ENCODE measurements around the gene ZFP64.

ZFP64 gene

DNA sequence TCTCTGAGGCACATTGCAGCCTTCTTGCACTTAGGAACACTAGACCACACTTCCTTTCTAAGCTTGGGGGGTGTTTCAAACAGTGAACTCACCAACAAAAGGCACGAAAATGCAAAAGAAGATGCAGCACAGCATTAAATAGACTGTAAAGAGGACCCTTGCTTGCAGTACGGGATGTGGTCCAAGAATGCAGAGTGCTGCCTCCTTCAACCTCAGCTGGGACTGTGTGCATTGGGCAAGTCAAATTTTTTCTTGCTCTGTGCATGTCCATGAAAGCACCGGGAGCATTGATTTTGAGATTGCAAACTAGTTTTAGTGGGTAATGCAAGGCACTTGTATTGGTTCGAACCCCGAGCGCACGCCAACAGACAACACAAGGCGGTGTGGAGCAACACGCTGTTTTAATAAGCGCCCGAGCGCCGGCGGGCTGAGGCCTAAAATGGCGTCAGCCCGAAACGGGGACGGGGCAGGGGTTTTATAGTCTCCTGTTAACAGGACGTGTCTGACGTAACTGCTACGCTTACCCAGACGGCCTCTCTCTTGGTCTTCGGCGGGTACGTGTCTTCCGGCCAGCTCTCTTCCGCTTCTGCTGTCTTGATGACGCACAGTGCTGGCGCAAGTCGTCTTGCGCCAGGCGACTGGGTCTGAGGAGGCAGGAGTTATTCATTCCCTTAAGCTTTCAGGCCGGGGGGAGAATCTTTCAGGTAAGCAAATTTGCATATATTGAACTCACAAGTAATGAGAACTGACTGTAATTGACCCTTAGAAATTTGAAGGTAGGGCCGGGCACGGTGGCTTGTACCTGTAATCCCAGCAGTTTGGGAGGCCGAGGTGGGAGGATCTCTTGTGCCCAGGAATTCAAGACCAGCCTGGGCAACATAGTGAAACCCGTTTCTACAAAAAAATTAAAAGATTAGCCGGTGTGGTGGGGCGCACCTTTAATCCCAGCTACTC is 18.7 kb upstream of the ZFP64 start:
- no peak overlapping the region for H3K18ac ChIP-seq (ENCODE audit: low read length)
- H2BK120ac ChIP-seq (ENCODE audit: insufficient read depth, low read length, poor library complexity): no peak overlapping the region
- H4K8ac ChIP-seq (ENCODE audit: low read depth, low read length): no peak overlapping the region

DNA sequence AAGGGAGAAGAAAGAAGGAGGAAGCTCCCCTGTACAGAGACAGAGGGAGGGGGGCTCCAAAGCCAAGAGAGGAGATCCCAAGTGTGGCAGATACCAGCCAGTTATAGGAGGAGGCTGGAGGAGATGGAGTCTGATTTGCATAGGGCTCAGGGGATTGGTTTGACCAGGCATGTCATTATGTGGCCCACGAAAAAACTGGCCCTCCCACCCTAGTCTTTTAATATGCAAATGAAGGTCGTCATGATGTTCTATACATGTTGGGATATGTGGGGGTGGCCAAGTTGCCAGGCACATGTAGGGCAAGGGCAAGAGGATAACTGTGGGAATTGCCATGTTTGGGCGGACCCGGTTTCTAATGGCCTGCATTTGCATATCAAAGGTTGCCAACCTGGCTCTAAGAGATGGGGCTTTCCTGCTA is 17.6 kb upstream of the ZFP64 start:
- Histone ChIP-seq H3K23ac (ENCODE audit: low read length) (no peak overlapping the region), H4K8ac (ENCODE audit: low read depth, low read length) (no peak overlapping the region), H2BK5ac (ENCODE audit: low read depth, low read length, poor library complexity) (no peak overlapping the region), H2BK12ac (ENCODE audit: low read length) (no peak overlapping the region), H4K91ac (ENCODE audit: low read depth, low read length) (no peak overlapping the region), H3K4me2 (ENCODE audit: low read length) (no peak overlapping the region), H3K4ac (ENCODE audit: low read depth, low read length) (no peak overlapping the region), H4K12ac (ENCODE audit: low read depth, low read length) (no peak overlapping the region), H2BK120ac (ENCODE audit: insufficient read depth, low read length, poor library complexity) (no peak overlapping the region), H3K14ac (ENCODE audit: low read length) (no peak overlapping the region), H3K4me1 (ENCODE audit: control insufficient read depth in 1 of 2, insufficient read depth in 2 of 2, low read length in 2 of 2) (no peaks in the 10 kb centered on the region), H3K36me3 (ENCODE audit: control insufficient read depth in 1 of 2, insufficient read depth in 2 of 2, low read length in 2 of 2) (no peaks in the 10 kb centered on the region), H3K27me3 (ENCODE audit: insufficient read depth, low read length) (no peaks in the 10 kb centered on the region), H3K79me2 (ENCODE audit: control insufficient read depth, insufficient read depth, low read length, poor library complexity) (no peaks in the 10 kb centered on the region), H3K79me1 (ENCODE audit: low read length) (no peaks in the 10 kb centered on the region), H2AK5ac (ENCODE audit: low read length) (no peak overlapping the region), H3K18ac (ENCODE audit: low read length) (no peak overlapping the region), H3K4me3 (ENCODE audit: low read depth, low read length) (no peak overlapping the region), H3K27ac (ENCODE audit: low read depth, low read length) (no peak overlapping the region), H2AFZ (ENCODE audit: insufficient read depth, low read length, poor library complexity) (no peak overlapping the region), H3K9me3 (ENCODE audit: insufficient read depth, low read depth, low read length) (no peaks in the 10 kb centered on the region), H3K9ac (ENCODE audit: low read length) (no peak overlapping the region)
- DNase-seq: no peak
- WGBS (ENCODE audit: extremely low coverage, insufficient coverage, insufficient read length): no CpG with 5 or more reads among the region's 4 CpGs

More for the DNA sequence above, 18.7 kb upstream of the ZFP64 start:
- H3K79me2 ChIP-seq (ENCODE audit: control insufficient read depth, insufficient read depth, low read length, poor library complexity): no peaks in the 10 kb centered on the region
- H4K91ac ChIP-seq (ENCODE audit: low read depth, low read length): no peak overlapping the region
- H3K4me1 ChIP-seq (ENCODE audit: control insufficient read depth in 1 of 2, insufficient read depth in 2 of 2, low read length in 2 of 2): no peaks in the 10 kb centered on the region
- no peak overlapping the region for H3K9ac ChIP-seq (ENCODE audit: low read length)
- H3K23ac ChIP-seq (ENCODE audit: low read length): no peak overlapping the region
- H3K14ac ChIP-seq (ENCODE audit: low read length): no peak overlapping the region
- no peak overlapping the region for H4K12ac ChIP-seq (ENCODE audit: low read depth, low read length)
- no peak overlapping the region for H3K4me3 ChIP-seq (ENCODE audit: low read depth, low read length)
- no peak overlapping the region for H2AFZ ChIP-seq (ENCODE audit: insufficient read depth, low read length, poor library complexity)
- H3K4me2 ChIP-seq (ENCODE audit: low read length): no peak overlapping the region
- no peaks in the 10 kb centered on the region for H3K79me1 ChIP-seq (ENCODE audit: low read length)
- H3K27ac ChIP-seq (ENCODE audit: low read depth, low read length): no peak overlapping the region
- no peaks in the 10 kb centered on the region for H3K27me3 ChIP-seq (ENCODE audit: insufficient read depth, low read length)
- H3K9me3 ChIP-seq (ENCODE audit: insufficient read depth, low read depth, low read length): no peaks in the 10 kb centered on the region
- H2BK12ac ChIP-seq (ENCODE audit: low read length): no peak overlapping the region
- no CpG with 5 or more reads among the region's 39 CpGs for WGBS (ENCODE audit: extremely low coverage, insufficient coverage, insufficient read length)
- no peaks in the 10 kb centered on the region for H3K36me3 ChIP-seq (ENCODE audit: control insufficient read depth in 1 of 2, insufficient read depth in 2 of 2, low read length in 2 of 2)
- no peak overlapping the region for H2BK5ac ChIP-seq (ENCODE audit: low read depth, low read length, poor library complexity)
- no peak overlapping the region for H2AK5ac ChIP-seq (ENCODE audit: low read length)
- peak; percentile 60 to 88 for DNase-seq
- H3K4ac ChIP-seq (ENCODE audit: low read depth, low read length): no peak overlapping the region

DNA sequence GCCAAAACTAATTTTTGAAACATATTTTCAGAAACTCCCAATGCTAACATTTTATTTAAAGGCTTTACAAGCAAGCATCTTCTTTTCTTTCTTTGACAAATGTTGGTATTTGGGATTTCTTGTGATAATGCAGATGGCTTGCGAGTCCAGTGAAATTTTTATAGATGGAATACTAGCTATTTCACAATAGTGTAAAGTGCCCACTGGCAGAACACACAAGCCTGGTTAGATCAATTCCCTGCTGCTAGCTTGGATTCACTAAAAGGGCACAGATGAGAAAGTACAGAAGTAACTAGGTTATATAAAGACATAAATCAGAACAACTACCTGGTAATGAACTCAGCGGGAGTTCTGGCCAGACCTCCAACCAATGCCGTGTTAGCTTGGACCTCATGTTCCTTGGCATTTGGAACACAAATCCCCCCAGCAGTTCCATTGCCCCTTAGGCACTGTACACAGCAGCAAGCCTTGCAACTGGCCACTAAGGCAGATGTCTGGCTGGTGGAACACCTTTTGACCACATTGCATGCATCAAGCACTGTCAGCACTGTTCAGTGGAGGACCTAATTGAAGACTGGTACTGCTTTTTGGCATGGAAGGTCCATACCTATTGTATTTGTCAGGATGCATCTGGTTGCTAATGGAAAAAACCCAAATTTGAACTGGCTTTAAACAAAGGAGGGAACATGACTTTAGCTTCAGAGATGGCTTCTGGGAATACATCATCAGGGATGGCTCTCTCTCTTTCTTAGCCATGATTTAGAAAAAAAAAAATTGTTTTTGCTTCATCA is 15.6 kb upstream of the ZFP64 start:
- H2BK12ac ChIP-seq (ENCODE audit: low read length): no peak overlapping the region
- no peak overlapping the region for H2BK5ac ChIP-seq (ENCODE audit: low read depth, low read length, poor library complexity)
- no peaks in the 10 kb centered on the region for H3K79me2 ChIP-seq (ENCODE audit: control insufficient read depth, insufficient read depth, low read length, poor library complexity)
- H2BK120ac ChIP-seq (ENCODE audit: insufficient read depth, low read length, poor library complexity): no peak overlapping the region
- no peak overlapping the region for H3K14ac ChIP-seq (ENCODE audit: low read length)
- H3K27ac ChIP-seq (ENCODE audit: low read depth, low read length): no peak overlapping the region
- no peak overlapping the region for H2AFZ ChIP-seq (ENCODE audit: insufficient read depth, low read length, poor library complexity)
- H4K12ac ChIP-seq (ENCODE audit: low read depth, low read length): no peak overlapping the region
- DNase-seq: no peak
- H3K23ac ChIP-seq (ENCODE audit: low read length): no peak overlapping the region
- no peak overlapping the region for H3K9ac ChIP-seq (ENCODE audit: low read length)
- no peak overlapping the region for H4K91ac ChIP-seq (ENCODE audit: low read depth, low read length)
- H3K36me3 ChIP-seq (ENCODE audit: control insufficient read depth in 1 of 2, insufficient read depth in 2 of 2, low read length in 2 of 2): no peaks in the 10 kb centered on the region
- H3K4ac ChIP-seq (ENCODE audit: low read depth, low read length): no peak overlapping the region
- no CpG with 5 or more reads among the region's 3 CpGs for WGBS (ENCODE audit: extremely low coverage, insufficient coverage, insufficient read length)
- no peak overlapping the region for H3K4me2 ChIP-seq (ENCODE audit: low read length)
- no peaks in the 10 kb centered on the region for H3K4me1 ChIP-seq (ENCODE audit: control insufficient read depth in 1 of 2, insufficient read depth in 2 of 2, low read length in 2 of 2)
- H3K27me3 ChIP-seq (ENCODE audit: insufficient read depth, low read length): no peaks in the 10 kb centered on the region
- H3K4me3 ChIP-seq (ENCODE audit: low read depth, low read length): no peak overlapping the region
- H3K9me3 ChIP-seq (ENCODE audit: insufficient read depth, low read depth, low read length): no peaks in the 10 kb centered on the region
- H4K8ac ChIP-seq (ENCODE audit: low read depth, low read length): no peak overlapping the region
- no peak overlapping the region for H3K18ac ChIP-seq (ENCODE audit: low read length)
- no peaks in the 10 kb centered on the region for H3K79me1 ChIP-seq (ENCODE audit: low read length)
- H2AK5ac ChIP-seq (ENCODE audit: low read length): no peak overlapping the region

DNA sequence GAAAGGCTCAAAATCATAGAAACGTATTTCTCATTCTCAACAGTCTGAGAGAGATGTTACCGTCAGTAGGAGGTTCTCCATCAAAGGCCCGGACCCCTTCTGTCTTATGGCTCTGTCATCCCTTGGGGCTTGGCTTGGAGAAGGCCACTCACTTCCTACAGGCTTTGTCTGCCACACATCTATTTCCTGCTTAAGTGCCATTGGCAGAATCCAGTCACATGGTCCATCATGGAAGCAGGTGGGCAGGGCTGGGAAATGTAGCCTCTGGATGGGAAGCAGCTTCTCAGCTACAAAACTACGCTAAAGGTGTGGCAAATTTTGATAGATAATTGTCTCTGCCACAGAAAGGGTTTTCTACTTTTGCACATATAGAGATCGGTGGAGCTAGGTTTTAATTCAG is 12.6 kb upstream of the ZFP64 start:
- no peak overlapping the region for H3K4ac ChIP-seq (ENCODE audit: low read depth, low read length)
- H2BK5ac ChIP-seq (ENCODE audit: low read depth, low read length, poor library complexity): no peak overlapping the region
- H2BK120ac ChIP-seq (ENCODE audit: insufficient read depth, low read length, poor library complexity): no peak overlapping the region
- H3K4me1 ChIP-seq (ENCODE audit: control insufficient read depth in 1 of 2, insufficient read depth in 2 of 2, low read length in 2 of 2): no peaks in the 10 kb centered on the region
- DNase-seq: no peak
- H3K27ac ChIP-seq (ENCODE audit: low read depth, low read length): no peak overlapping the region
- H3K36me3 ChIP-seq (ENCODE audit: control insufficient read depth in 1 of 2, insufficient read depth in 2 of 2, low read length in 2 of 2): no peaks in the 10 kb centered on the region
- no CpG with 5 or more reads among the region's 5 CpGs for WGBS (ENCODE audit: extremely low coverage, insufficient coverage, insufficient read length)
- H3K9me3 ChIP-seq (ENCODE audit: insufficient read depth, low read depth, low read length): no peaks in the 10 kb centered on the region
- H2AK5ac ChIP-seq (ENCODE audit: low read length): no peak overlapping the region
- no peak overlapping the region for H3K23ac ChIP-seq (ENCODE audit: low read length)
- H2BK12ac ChIP-seq (ENCODE audit: low read length): no peak overlapping the region
- H4K8ac ChIP-seq (ENCODE audit: low read depth, low read length): no peak overlapping the region
- H3K14ac ChIP-seq (ENCODE audit: low read length): no peak overlapping the region
- H3K9ac ChIP-seq (ENCODE audit: low read length): no peak overlapping the region
- H3K4me2 ChIP-seq (ENCODE audit: low read length): no peak overlapping the region
- H4K91ac ChIP-seq (ENCODE audit: low read depth, low read length): no peak overlapping the region
- H3K18ac ChIP-seq (ENCODE audit: low read length): no peak overlapping the region
- H4K12ac ChIP-seq (ENCODE audit: low read depth, low read length): no peak overlapping the region
- no peaks in the 10 kb centered on the region for H3K27me3 ChIP-seq (ENCODE audit: insufficient read depth, low read length)
- no peak overlapping the region for H3K4me3 ChIP-seq (ENCODE audit: low read depth, low read length)
- no peak overlapping the region for H2AFZ ChIP-seq (ENCODE audit: insufficient read depth, low read length, poor library complexity)
- no peaks in the 10 kb centered on the region for H3K79me2 ChIP-seq (ENCODE audit: control insufficient read depth, insufficient read depth, low read length, poor library complexity)
- H3K79me1 ChIP-seq (ENCODE audit: low read length): no peaks in the 10 kb centered on the region
